ENCODE results near the gene DDX1.
A peak's percentile ranks its signal among the peaks of the same experiment; 100 is the strongest.
"Not testable (repeated sequence)": the region's sequence is repeated elsewhere in the genome, so short reads cannot be mapped to it uniquely, and the experiment has no call there.

DDX1 gene

GRCh38 chr2:15591692-15592463 is at the start of gene DDX1:
Gene DDX1 (plus strand): TSS chr2:15591868. CDS start chr2:15591934, 66 bp downstream.
- peak; percentile 88 for DNase-seq

GRCh38 chr2:15542269-15542668 is 49.4 kb upstream of the DDX1 start:
- not testable (repeated sequence) for DNase-seq

- DNase-seq: no peak
Measured at GRCh38 chr2:15543053-15543452, 48.6 kb upstream of the DDX1 start.

DNA sequence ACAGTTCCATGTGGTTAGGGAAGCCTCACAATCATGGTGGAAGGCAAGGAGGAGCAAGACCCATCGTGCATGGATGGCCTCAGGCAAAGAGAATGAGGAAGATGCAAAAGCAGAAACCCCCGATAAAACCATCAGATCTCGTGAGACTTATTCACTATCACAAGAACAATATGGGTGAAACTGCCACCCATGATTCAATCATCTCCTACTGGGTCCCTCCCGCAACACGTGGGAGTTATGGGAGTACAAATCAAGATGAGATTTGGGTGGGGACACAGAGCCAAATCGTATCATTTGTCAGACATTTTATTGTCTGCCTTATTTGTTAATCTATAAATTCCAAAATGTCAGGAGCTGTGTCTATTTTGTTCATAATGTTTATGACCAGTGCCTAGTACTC is 48.1 kb upstream of the DDX1 start:
- no peak for DNase-seq

DNA sequence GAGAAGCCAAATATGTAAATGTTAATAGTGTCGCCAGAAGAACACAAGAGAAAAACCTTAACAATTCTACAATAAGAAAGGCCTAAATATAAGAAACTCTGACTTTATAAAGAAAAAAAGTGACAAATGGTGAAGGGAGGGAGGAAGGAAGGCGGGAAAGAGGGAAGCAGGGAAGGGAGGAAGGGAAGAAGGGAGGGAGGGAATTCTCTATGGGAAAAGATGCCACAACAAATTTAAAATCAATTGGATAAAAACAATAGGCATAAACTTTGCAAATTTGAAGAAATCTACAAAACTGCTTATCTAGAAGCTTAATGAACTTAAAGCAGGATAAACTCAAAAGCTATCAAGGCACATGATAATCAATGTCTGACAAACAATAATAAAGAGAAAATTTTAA is 47.4 kb upstream of the DDX1 start:
- DNase-seq: no peak

GRCh38 chr2:15546297-15547098 is 45.2 kb upstream of the DDX1 start:
- DNase-seq: no peak

- DNase-seq: no peak
Measured at GRCh38 chr2:15547115-15547876, 44.4 kb upstream of the DDX1 start.

GRCh38 chr2:15548974-15549373 is 42.7 kb upstream of the DDX1 start:
- DNase-seq: no peak

GRCh38 chr2:15553519-15553918 is 38.1 kb upstream of the DDX1 start:
- DNase-seq: no peak

- no peak for DNase-seq
Measured at GRCh38 chr2:15553951-15554350, 37.7 kb upstream of the DDX1 start.

GRCh38 chr2:15554525-15555218 is 37.0 kb upstream of the DDX1 start:
- DNase-seq: no peak

DNA sequence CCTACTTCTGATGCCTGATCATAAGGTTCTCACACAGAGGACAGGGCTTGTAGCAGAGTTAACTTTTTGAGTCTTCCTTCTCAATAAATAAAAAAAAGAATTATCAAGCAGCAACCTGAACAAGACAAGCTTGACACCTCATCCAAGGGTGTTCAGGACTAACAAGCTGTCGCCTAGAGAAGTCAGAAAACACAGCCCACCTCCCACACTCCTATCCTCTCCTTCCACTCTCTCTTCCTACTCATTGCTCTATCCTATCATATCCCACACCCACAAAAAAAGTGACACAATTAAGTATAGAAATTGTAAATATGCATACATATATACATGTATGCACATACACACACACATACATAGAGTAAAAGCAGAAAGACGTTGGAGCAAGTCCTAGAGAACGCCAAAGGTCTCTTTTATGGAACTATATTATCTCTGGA is 35.9 kb upstream of the DDX1 start:
- DNase-seq: no peak

GRCh38 chr2:15556311-15556930 is 35.2 kb upstream of the DDX1 start:
- no peak for DNase-seq

- DNase-seq: no peak
Measured at GRCh38 chr2:15557887-15558311, 33.8 kb upstream of the DDX1 start.

DNA sequence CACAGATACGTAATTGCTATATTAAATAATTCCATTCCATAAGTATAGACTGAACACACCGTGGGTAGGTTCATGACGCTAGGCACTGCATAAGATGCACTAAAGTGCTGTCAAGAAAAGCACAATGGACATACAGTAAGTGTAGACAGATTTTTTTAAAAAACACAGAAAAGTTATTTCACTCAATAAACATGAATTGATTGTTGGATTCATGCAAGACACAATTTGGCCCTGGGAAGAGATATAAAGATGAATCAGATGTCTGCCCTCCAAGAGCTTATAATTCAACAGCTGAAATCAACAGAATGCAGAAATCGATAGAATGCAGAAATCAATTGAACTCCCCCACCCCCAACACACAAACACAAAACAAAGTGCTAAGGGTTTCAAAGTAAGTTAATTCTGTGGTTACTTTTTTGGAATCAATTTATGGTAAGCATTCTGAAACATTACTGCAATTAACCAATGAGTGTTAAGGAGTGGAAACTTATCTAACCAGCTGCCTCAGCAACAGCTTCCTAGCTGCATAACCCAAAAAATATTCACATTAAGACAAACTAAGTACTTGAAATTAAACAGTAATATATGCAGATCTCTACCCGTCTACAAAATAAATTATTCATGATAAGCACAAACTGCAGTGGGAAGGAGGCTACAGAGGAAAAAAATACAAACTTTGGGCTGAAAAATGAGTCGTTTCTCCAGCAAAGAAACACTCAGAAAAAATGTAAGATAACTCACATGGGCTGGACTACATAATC is 32.1 kb upstream of the DDX1 start:
- DNase-seq: no peak

- DNase-seq: peak; percentile 53
Measured at GRCh38 chr2:15560140-15560987, 31.3 kb upstream of the DDX1 start.

GRCh38 chr2:15560988-15561573 is 30.6 kb upstream of the DDX1 start, which contains the start of gene NBAS:
Gene NBAS (minus strand): TSS chr2:15561334. CDS start chr2:15561304, 30 bp downstream.
- peak; percentile 91 for DNase-seq

DNA sequence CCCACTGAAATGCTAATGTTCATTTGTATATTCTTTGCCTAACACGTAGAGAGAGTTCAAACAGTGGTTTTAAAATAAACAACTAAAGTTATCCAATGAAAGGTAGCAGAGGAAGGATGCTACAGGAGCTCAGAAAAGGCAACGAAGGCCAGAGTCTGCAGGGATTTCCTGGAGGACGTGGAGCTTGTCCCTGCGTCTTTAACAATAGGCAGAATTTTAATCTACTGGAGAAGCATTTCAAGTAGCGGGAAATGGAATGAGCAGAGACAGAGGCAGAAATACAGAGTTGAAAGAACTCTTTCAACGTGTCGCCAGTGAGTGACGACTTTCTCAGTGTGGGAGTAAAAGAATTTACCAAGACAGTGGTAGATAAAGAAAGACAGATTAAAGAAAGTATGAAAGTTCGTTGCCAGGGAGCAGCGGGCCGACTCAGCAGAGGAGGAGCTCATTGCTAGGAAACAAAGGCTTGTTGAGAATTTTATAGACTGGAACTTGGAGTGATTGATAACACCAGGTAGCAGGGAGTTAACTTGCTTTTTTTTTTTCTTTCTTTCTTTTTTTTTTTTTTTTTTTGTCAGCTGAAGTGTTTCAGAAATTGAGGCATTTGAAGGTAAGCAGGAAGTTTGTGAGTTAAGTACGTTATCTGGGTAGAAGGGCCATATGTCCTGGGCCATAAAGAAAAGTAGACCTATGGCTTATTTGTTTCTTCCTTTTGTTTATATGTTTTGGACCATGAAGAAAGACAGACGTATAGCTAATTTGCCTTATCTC is 29.9 kb upstream of the DDX1 start:
- DNase-seq: peak; percentile 55

Measured in DMS53 (cell line).